ENCODE data around the gene NOD1. TPM values are rescaled to one million over a fixed set of nuclear protein-coding genes. Genes with fewer than 3 reads are reported as not detected.

The NOD1 gene
- total and polyA plus RNA-seq, 2 of the 13 experiments (the other 11 are each of a cell fraction or from before 2014, with no cell fraction given) = 1.7 to 2.9 TPM

DNA sequence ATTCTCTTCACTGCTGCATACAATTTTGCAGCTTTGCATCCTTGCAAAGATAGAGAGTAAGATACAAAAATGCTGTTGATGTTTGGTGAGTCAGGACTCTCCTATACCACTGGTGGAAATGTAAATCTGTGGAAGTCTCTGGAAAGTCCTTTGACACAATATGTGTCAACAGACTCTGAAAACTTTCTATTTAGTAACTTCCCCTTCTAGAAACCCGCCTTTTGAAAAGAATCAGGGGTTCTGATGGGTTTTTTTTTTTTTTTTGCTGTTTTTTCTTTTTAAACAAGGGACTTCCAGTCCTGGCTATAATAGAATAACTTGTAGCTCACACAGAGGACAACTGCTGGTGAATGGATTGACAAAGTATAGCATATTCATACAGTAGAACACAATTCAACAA is 16.4 kb downstream of the NOD1 start (continued):
- TF ChIP-seq MEIS1 (CRISPR knock-in tag; IDR thresholded peaks at IDR 0.05; ENCODE audit: borderline replicate concordance) = no peak

- intact Hi-C loops (cut with micrococcal nuclease; ENCODE audit: unreplicated experiment) (no loop called here), in situ Hi-C loops (cut with HindIII; ENCODE audit: extremely low pct_ligation_motif_present, low pct_unique_long_range_greater_than_20kb) (no loop called here)
- TF ChIP-seq ZBTB43 (CRISPR knock-in tag; conservative IDR thresholded peaks at IDR 0.05) = no peak
- TF ChIP-seq, protein P1, sequence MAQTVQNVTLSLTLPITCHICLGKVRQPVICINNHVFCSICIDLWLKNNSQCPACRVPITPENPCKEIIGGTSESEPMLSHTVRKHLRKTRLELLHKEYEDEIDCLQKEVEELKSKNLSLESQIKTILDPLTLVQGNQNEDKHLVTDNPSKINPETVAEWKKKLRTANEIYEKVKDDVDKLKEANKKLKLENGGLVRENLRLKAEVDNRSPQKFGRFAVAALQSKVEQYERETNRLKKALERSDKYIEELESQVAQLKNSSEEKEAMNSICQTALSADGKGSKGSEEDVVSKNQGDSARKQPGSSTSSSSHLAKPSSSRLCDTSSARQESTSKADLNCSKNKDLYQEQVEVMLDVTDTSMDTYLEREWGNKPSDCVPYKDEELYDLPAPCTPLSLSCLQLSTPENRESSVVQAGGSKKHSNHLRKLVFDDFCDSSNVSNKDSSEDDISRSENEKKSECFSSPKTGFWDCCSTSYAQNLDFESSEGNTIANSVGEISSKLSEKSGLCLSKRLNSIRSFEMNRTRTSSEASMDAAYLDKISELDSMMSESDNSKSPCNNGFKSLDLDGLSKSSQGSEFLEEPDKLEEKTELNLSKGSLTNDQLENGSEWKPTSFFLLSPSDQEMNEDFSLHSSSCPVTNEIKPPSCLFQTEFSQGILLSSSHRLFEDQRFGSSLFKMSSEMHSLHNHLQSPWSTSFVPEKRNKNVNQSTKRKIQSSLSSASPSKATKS (CRISPR knock-in tag; IDR thresholded peaks at IDR 0.05) = no peak
- TF ChIP-seq ZNF792 (CRISPR knock-in tag; IDR thresholded peaks at IDR 0.05) = no peak
- no peak for TF ChIP-seq KDM5A (IDR thresholded peaks at IDR 0.05; ENCODE audit: borderline replicate concordance, low read length)
- TF ChIP-seq ZNF510 (CRISPR knock-in tag; IDR thresholded peaks at IDR 0.05; ENCODE audit: low read depth) = no peak
- TF ChIP-seq SKI (IDR thresholded peaks at IDR 0.05; ENCODE audit: partially characterized antibody) = no peak
- no peak for TF ChIP-seq TFDP2 (CRISPR knock-in tag; IDR thresholded peaks at IDR 0.05)
- no peak for TF ChIP-seq ZNF496 (CRISPR knock-in tag; IDR thresholded peaks at IDR 0.05; ENCODE audit: insufficient replicate concordance)
- TF ChIP-seq, protein P2, sequence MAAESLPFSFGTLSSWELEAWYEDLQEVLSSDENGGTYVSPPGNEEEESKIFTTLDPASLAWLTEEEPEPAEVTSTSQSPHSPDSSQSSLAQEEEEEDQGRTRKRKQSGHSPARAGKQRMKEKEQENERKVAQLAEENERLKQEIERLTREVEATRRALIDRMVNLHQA (CRISPR knock-in tag; IDR thresholded peaks at IDR 0.05) = no peak
- TF ChIP-seq, protein P3, sequence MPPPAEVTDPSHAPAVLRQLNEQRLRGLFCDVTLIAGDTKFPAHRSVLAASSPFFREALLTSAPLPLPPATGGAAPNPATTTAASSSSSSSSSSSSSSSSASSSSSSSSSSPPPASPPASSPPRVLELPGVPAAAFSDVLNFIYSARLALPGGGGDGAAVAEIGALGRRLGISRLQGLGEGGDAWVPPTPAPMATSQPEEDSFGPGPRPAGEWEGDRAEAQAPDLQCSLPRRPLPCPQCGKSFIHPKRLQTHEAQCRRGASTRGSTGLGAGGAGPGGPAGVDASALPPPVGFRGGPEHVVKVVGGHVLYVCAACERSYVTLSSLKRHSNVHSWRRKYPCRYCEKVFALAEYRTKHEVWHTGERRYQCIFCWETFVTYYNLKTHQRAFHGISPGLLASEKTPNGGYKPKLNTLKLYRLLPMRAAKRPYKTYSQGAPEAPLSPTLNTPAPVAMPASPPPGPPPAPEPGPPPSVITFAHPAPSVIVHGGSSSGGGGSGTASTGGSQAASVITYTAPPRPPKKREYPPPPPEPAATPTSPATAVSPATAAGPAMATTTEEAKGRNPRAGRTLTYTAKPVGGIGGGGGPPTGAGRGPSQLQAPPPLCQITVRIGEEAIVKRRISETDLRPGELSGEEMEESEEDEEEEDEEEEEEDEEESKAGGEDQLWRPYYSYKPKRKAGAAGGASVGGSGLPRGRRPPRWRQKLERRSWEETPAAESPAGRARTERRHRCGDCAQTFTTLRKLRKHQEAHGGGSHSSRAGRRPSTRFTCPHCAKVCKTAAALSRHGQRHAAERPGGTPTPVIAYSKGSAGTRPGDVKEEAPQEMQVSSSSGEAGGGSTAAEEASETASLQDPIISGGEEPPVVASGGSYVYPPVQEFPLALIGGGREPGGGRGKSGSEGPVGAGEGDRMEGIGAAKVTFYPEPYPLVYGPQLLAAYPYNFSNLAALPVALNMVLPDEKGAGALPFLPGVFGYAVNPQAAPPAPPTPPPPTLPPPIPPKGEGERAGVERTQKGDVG (CRISPR knock-in tag; IDR thresholded peaks at IDR 0.05; ENCODE audit: borderline replicate concordance) = no peak
- TF ChIP-seq, protein P4, sequence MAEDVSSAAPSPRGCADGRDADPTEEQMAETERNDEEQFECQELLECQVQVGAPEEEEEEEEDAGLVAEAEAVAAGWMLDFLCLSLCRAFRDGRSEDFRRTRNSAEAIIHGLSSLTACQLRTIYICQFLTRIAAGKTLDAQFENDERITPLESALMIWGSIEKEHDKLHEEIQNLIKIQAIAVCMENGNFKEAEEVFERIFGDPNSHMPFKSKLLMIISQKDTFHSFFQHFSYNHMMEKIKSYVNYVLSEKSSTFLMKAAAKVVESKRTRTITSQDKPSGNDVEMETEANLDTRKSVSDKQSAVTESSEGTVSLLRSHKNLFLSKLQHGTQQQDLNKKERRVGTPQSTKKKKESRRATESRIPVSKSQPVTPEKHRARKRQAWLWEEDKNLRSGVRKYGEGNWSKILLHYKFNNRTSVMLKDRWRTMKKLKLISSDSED (CRISPR knock-in tag; IDR thresholded peaks at IDR 0.05) = no peak
- Histone ChIP-seq H4K20me1 (ENCODE audit: insufficient read depth, low read length) (no peaks in the 10 kb centered on the region), H3K4me3 (replicated peaks in 1 of 3; ENCODE audit: insufficient read depth in 1 of 3, low read depth in 2 of 3, low read length in 3 of 3) (no peak overlapping the region), H3K36me3 (replicated peaks in 1 of 2; ENCODE audit: control insufficient read depth in 1 of 2, insufficient read depth in 2 of 2, low read length in 2 of 2) (no peaks in the 10 kb centered on the region), H3K79me2 (ENCODE audit: insufficient read depth, low read length) (no peaks in the 10 kb centered on the region), H3K4me1 (ENCODE audit: insufficient read depth, low read length) (peaks cover 32% of the 10 kb centered on the region), H3K27ac (ENCODE audit: extremely low read length, insufficient read depth, low read length) (no peak overlapping the region), H3K4me2 (ENCODE audit: low read depth, low read length) (peak overlapping the region; percentile 60), H2AFZ (ENCODE audit: low read length) (no peak overlapping the region), H3K9me3 (ENCODE audit: low read length) (no peaks in the 10 kb centered on the region), H3K9ac (ENCODE audit: insufficient read depth, low read depth, low read length) (peak overlapping the region; percentile 13; the same call in 1 of the 2 replicates), H3K27me3 (ENCODE audit: control insufficient read depth in 1 of 2, insufficient read depth in 2 of 2, low read length in 2 of 2) (no peaks in the 10 kb centered on the region)
- no TSS peak for BruUV-seq (replicated peaks)
- ChIA-PET POLR2A (interaction anchor here (2.1 to 2.8 kb wide), 2 partner anchors 9 to 205 kb away, joined by 5 to 12 read pairs; no protein-coding TSS in a partner anchor), CTCF (ENCODE audit: low intra/inter-chr PET ratio, low total read pairs) (no interaction called here)
- FAIRE-seq = no peak
- WGBS (ENCODE audit: low lambda C conversion rate) = 62% methylated on average over 4 of the region's 4 CpGs
- no peak for DNase-seq (ENCODE audit: low spot score)
- peak; percentile 67 for ATAC-seq
Measured at GRCh38 chr7:30460246-30460633, 18.3 kb downstream of the NOD1 start.

All from HepG2 (cell line).